Muscle of back (tissue), 11 donors: ENCODE results near the gene ABCB10. TPM values are rescaled to one million over a fixed set of nuclear protein-coding genes. Genes with fewer than 3 reads are reported as not detected.
"Not testable (repeated sequence)": the region's sequence is repeated elsewhere in the genome, so short reads cannot be mapped to it uniquely, and the experiment has no call there.

ENCODE experiments used
- DNase-seq, 3 donors: peaks; one replicate each; pipeline versions ENCODE4 v3.0.0 to v3.0.0-alpha.2; 2013
- polyA plus RNA-seq, 10 donors: library from polyadenylated mRNA; unstranded; fragments of 120-200 nt; gene quantifications; one replicate each; pipeline ENCODE4 v1.2.1, GENCODE V29; 2013; ENCODE audit not compliant: insufficient read length in 10 of 10

The ABCB10 gene
- polyA plus RNA-seq, 10 donors = 12.7 to 18.9 (median 16.7) TPM

- no peak for DNase-seq
Observed at GRCh38 chr1:229539863-229540506, 18.5 kb downstream of the ABCB10 start.

DNA sequence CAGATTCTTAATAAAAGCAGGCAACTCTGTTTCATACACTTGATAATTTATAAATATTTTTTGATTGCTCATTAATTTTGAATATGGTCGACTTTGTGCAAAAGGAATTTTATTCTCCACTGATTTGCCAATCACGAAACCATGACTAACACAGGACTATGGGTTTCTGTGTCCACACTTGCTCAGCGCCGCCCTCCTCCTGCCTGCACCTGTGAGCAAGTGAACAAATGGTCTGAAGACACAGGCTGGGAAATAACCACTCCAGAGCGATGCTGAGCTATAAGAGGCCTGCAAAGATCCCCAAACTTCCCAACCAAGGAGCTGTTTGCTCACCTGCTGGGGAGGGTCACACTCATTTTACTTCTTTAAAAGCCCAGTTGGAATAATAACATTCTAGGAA lies 19.6 kb downstream of the ABCB10 start:
- DNase-seq = no peak

- DNase-seq = no peak
Observed at GRCh38 chr1:229537894-229538293, 20.6 kb downstream of the ABCB10 start.

GRCh38 chr1:229536982-229537381 lies 21.5 kb downstream of the ABCB10 start:
- DNase-seq = no peak

DNA sequence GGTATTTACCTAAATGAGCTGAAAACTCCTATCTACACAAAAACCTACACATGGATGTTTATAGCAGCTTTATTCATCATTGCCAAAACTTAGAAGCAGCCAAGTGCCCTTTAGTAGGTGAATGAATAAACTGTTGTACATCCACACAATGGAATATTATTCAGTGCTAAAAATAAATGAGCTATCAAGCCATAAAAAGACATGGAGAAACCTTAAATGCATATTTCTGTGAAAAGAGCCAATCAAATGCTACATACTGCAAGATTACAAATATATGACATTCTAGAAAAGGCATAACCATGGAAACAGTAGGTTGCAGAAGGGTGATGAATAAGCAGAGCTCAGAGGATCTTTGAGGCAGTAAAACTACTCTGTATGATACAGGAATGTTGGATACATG lies 23.3 kb downstream of the ABCB10 start:
- DNase-seq = no peak

DNA sequence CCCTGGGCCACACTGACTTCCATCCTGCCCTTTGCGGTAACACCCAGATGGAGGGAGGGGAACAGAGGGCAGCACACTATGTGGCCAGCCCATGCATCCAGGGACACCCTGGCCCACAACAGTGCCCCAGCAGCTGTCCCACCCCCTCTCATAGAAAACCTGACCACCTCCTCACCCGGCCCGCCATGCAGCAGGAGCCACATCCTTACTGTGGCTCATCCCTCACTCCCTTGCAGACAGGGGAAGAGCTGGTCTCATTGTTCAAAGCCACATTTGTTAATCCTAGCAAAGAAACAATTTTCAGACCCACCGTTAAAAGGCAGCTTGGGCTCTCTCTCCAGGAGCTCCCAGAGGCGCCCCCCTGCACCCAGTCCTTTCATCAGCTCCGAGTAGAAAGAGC lies 27.2 kb downstream of the ABCB10 start:
- DNase-seq = no peak

GRCh38 chr1:229529639-229530038 lies 28.9 kb downstream of the ABCB10 start:
- DNase-seq = no peak

GRCh38 chr1:229526695-229527094 lies 31.8 kb downstream of the ABCB10 start:
- DNase-seq = no peak

- no peak for DNase-seq
Observed at GRCh38 chr1:229523052-229523451, 35.5 kb downstream of the ABCB10 start.

DNA sequence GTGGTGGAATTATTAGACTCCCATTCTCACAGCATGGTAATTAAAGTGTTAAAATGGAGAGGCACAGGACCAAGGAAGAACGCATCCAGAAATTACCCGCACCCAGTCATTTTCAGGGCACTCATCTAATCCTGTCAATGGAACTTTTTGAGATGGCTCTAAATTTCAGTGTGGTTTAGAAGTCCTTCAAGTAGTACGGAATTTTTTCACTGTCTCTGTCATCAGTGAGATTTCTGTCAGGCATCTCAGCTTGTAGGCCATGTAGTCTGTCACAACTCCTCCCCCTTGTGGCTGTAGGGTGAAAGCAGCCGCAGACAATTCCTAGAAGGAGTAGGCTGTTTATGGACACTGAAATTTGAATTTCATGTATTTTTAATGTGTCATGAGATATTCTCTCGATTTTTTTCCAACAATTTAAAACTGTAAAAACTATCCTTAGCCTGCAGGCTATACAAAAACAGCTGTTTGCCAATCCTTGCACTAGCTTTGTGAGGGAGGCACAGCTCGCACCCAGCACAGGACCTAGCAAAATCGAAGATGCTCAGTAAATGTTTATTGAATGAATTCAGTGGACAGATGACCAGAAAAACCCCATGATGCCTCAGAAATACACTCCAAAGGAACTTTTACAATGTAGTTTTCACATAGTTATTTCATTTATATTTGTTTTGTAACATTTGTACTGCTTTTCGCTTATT lies 43.8 kb downstream of the ABCB10 start:
- DNase-seq = peak; percentile 63 to 83 (median 64)

GRCh38 chr1:229511625-229512024 lies 46.9 kb downstream of the ABCB10 start:
- not testable (repeated sequence) for DNase-seq

GRCh38 chr1:229511201-229511600 lies 47.3 kb downstream of the ABCB10 start:
- not testable (repeated sequence) for DNase-seq

DNA sequence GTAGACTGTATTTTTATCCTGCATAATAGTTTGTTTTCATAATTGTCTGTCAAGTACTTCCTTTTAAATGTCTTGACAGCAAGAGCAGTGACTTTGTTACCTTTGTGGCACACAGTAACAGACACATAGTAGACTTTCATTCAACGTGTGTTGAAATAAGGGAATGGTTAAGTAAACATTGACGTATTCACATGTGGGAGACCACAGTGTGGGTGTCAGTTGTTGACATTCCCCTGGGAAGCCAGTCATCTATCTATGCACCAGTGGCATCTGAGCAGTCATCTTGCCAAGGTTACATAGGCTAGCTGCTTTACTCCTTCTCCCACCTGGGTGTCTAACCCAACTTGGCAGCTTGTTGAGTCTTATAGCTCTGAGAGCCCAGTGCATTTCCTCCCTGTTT lies 48.9 kb downstream of the ABCB10 start:
- no peak for DNase-seq

GRCh38 chr1:229508823-229509337 lies 49.6 kb downstream of the ABCB10 start:
- peak in 1 of 3 donors; percentile 2 for DNase-seq

GRCh38 chr1:229507951-229508822 lies 50.3 kb downstream of the ABCB10 start, which contains the start of gene NUP133:
NUP133 (minus strand) TSS chr1:229508341; CDS start chr1:229508249, 92 bp downstream.
- peak; percentile 98 to 99 (median 99) for DNase-seq

DNA sequence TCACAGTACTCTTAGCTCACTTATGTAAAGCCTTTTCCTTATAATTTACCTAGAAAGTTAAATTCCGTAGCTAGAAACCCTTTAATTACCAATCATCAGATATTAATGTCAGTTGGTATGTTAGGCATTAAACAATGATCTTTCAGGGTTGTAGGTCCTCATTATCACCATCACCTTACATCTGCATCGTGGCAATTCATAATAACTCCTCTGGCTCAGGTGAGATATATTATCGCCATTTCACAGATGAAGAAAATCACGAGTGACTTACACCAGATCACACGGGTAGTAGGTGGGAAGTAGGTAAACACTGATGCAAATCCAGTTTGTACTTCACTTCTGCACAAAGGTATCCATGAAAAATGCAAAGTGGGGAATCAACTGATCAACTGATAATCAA lies 51.0 kb downstream of the ABCB10 start:
- no peak for DNase-seq

GRCh38 chr1:229506633-229507032 lies 51.9 kb downstream of the ABCB10 start:
- no peak for DNase-seq

GRCh38 chr1:229495782-229496181 lies 62.7 kb downstream of the ABCB10 start:
- DNase-seq = no peak

GRCh38 chr1:229487181-229487580 lies 71.3 kb downstream of the ABCB10 start:
- no peak for DNase-seq

- no peak for DNase-seq
Observed at GRCh38 chr1:229485318-229485717, 73.2 kb downstream of the ABCB10 start.

DNA sequence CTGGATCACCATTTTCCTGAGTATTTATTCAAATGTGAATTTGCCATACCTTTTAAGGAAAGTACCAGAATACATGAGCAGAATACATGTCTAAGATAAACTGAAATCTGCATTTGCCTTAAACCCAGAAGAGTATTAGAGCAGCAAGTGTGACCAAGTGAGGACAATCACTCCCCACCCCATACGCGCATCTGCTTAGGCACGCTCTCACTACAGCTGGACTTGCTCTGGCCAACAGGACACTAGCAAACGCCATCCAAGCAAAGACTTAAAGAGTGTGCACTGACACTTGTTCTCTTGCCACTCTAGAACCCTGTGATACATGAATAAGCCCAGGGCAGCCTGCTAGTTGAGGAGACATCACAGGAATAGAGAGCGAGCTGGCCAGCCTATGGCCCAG lies 76.0 kb downstream of the ABCB10 start:
- DNase-seq = no peak

- no peak for DNase-seq
Observed at GRCh38 chr1:229480495-229480894, 78.0 kb downstream of the ABCB10 start.
